K562 (cell line): ENCODE results near the gene DCTN2. TPM values are rescaled to one million over a fixed set of nuclear protein-coding genes. Genes with fewer than 3 reads are reported as not detected.

ENCODE experiments used
- BRCA1 ChIP-seq, 2 experiments: fragments of 450-650 bp in 1 of 2; sonication (generic) in 1 of 2; formaldehyde crosslinking in 1 of 2; IDR thresholded peaks; 2 replicates each; pipeline versions ENCODE4 v1.5.0 to v1.6.1; 2017 to 2020; ENCODE audit warnings: mild to moderate bottlenecking in 1 of 2, missing genetic modification reagents in 1 of 2
- ESRRA ChIP-seq: fragments of 450-650 bp; IDR thresholded peaks from 2 replicates; pipeline ENCODE4 v1.6.1; 2014; ENCODE audit warnings: low read depth, mild to moderate bottlenecking, moderate library complexity, borderline replicate concordance
- FOXA3 ChIP-seq, 2 experiments: fragments of 450-650 bp in 1 of 2; sonication (generic) in 1 of 2; formaldehyde crosslinking; IDR thresholded peaks in 1 of 2; conservative IDR thresholded peaks in 1 of 2; 2 replicates each; pipeline versions ENCODE4 v1.4.0 to v1.8.0; 2020 to 2022; ENCODE audit warnings: mild to moderate bottlenecking in 2 of 2, missing genetic modification reagents in 1 of 2
- MAFK ChIP-seq: IDR thresholded peaks from 2 replicates; pipeline ENCODE4 v1.6.1; 2011; ENCODE audit warnings: low read length, improper control_type of control experiment
- PURB ChIP-seq: sonication (generic); formaldehyde crosslinking; IDR thresholded peaks from 2 replicates; pipeline ENCODE4 v1.9.0; 2021; ENCODE audit warnings: low read depth, mild to moderate bottlenecking, missing genetic modification reagents
- RBFOX2 ChIP-seq: fragments of 200-400 bp; formaldehyde crosslinking; IDR thresholded peaks from 2 replicates; pipeline ENCODE4 v1.6.1; 2017; ENCODE audit warnings: low read depth, mild to moderate bottlenecking, low read length, moderate library complexity
- TCF3 ChIP-seq: sonication (generic); formaldehyde crosslinking; IDR thresholded peaks from 2 replicates; pipeline ENCODE4 v1.4.0; 2020; ENCODE audit warnings: mild to moderate bottlenecking, missing genetic modification reagents
- YBX1 ChIP-seq: fragments of 450-650 bp; IDR thresholded peaks from 2 replicates; pipeline ENCODE4 v1.7.1; 2016; ENCODE audit warnings: mild to moderate bottlenecking
- ZNF165 ChIP-seq: fragments of 250-450 bp; sonication (Bioruptor Pico); IDR thresholded peaks from 2 replicates; pipeline ENCODE4 v1.4.0; 2020; ENCODE audit warnings: borderline replicate concordance
- polyA plus RNA-seq, 8 experiments: library from polyadenylated mRNA; depleted of rRNA in 4 of 8; stranded (reverse) in 5 of 8; unstranded in 3 of 8; fragments of >200 nt; fragmentation: Nextera tagmentation in 2 of 8; fragmentation: Illumina TruSeq in 1 of 8; extraction: Ambion mirVana in 2 of 8; extraction: Trizol in 1 of 8; gene quantifications; 2 replicates each; pipeline versions ENCODE4 v1.2.1 to v1.2.3, GENCODE V29; 2011 to 2014; ENCODE audit warnings: inconsistent platforms in 1 of 8, missing spikeins in 1 of 8
- total RNA-seq, 7 experiments: library from RNA; depleted of rRNA in 6 of 7; stranded (reverse); fragments of >200 nt in 6 of 7; fragmentation: Illumina TruSeq in 2 of 7; extraction: Trizol in 2 of 7; gene quantifications; 2 replicates each; pipeline versions ENCODE4 v1.2.1 to v1.2.3, GENCODE V29; 2011 to 2021; ENCODE audit warnings: low replicate concordance in 1 of 7
- TF ChIP-seq, protein P1 (sequence below): fragments of 450-650 bp; formaldehyde crosslinking; IDR thresholded peaks from 2 replicates; pipeline ENCODE4 v1.4.0; 2020; ENCODE audit warnings: mild to moderate bottlenecking, moderate library complexity
- TF ChIP-seq, protein P2 (sequence below), 2 experiments: fragments of 200-800 bp in 1 of 2; sonication (Bioruptor generic) in 1 of 2; sonication (generic) in 1 of 2; formaldehyde crosslinking in 1 of 2; IDR thresholded peaks in 1 of 2; conservative IDR thresholded peaks in 1 of 2; 2 replicates each; pipeline versions ENCODE4 v1.5.0 to v1.6.1; 2016 to 2020; ENCODE audit warnings: missing compliant biosample characterization in 1 of 2, missing genetic modification characterization in 1 of 2, missing genetic modification reagents in 1 of 2
- TF ChIP-seq, protein P3 (sequence below), 2 experiments: IDR thresholded peaks; 2 replicates each; pipeline ENCODE4 v1.6.1; 2012; ENCODE audit warnings: improper control_type of control experiment in 2 of 2, low read depth in 2 of 2, low read length in 2 of 2, borderline replicate concordance in 1 of 2
- TF ChIP-seq, protein P4 (sequence below): fragments of 250-450 bp; sonication (Bioruptor Pico); IDR thresholded peaks from 2 replicates; pipeline ENCODE4 v1.5.0; 2021
- TF ChIP-seq, protein P5 (sequence below): sonication (generic); formaldehyde crosslinking; IDR thresholded peaks from 2 replicates; pipeline ENCODE4 v1.8.0; 2022; ENCODE audit warnings: missing genetic modification reagents, mild to moderate bottlenecking, moderate library complexity, borderline replicate concordance
- TF ChIP-seq, protein P6 (sequence below): sonication (generic); formaldehyde crosslinking; IDR thresholded peaks from 2 replicates; pipeline ENCODE4 v1.5.0; 2020; ENCODE audit warnings: missing genetic modification reagents

Gene DCTN2
- total and polyA plus RNA-seq, 9 of the 15 experiments (the other 6 are each of a cell fraction or from before 2014, with no cell fraction given), result 43.6 to 270 (median 125) TPM

DNA sequence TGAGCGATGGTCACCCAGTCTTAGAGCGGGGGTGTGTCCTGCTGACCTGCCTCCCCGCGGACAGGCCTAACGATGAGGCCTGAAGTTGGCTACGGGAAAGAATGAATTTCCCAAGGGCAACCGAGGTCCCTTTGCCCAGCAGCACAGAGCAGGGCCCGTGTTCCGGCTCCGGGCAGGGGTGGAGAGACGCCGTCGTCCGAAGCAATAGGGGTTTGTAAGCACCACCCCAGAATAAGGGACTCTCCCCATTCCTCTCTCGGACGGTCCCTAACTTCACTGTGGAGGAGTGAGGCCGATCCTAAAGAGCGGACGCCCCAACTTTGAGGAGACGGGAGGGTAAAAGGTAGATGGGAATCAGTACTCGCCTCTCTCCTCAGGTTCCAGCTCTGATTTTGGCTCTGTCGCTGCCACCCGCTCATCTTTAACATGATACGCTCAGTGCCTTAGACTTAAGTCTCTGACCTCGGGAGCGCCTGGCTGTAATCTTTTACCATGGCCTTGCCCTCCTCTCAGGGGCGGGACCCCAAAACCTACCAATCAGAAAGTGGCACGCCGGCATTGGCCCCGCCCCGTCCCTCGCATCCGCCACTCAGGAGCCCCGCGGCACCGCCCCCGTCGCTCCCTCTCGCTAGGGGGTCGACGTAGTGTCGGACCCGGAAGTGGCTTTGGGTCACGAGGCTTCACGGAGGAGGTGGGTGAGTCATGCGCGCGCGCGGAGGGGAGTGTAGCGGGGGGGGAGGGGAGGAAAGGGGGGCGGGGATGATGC is 26.8 kb downstream of the DCTN2 start, which contains the start of gene DDIT3 (continued):
- TF ChIP-seq, protein P1, sequence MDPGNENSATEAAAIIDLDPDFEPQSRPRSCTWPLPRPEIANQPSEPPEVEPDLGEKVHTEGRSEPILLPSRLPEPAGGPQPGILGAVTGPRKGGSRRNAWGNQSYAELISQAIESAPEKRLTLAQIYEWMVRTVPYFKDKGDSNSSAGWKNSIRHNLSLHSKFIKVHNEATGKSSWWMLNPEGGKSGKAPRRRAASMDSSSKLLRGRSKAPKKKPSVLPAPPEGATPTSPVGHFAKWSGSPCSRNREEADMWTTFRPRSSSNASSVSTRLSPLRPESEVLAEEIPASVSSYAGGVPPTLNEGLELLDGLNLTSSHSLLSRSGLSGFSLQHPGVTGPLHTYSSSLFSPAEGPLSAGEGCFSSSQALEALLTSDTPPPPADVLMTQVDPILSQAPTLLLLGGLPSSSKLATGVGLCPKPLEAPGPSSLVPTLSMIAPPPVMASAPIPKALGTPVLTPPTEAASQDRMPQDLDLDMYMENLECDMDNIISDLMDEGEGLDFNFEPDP (CRISPR knock-in tag), result 0 out of 2 replicates have a peak, but pooled peaks have one; percentile 5
- TF ChIP-seq PURB (CRISPR knock-in tag) (no peak), FOXA3 (CRISPR knock-in tag; conservative IDR thresholded peaks at IDR 0.05 in 1 of 2, IDR thresholded peaks at IDR 0.05 in 1 of 2) (peak in 1 of 2 experiments; percentile 67; a peak in 1 of 4 replicates), MAFK (peak; percentile 1; the same call in 1 of the 2 replicates), RBFOX2 (peak; percentile 95), BRCA1 (IDR thresholded peaks at IDR 0.05) (no peak), BRCA1 (CRISPR knock-in tag; IDR thresholded peaks at IDR 0.05) (0 out of 2 replicates have a peak, but pooled peaks have one; percentile 62), ESRRA (peak; percentile 76), ZNF165 (CRISPR knock-in tag) (no peak), YBX1 (no peak), TCF3 (CRISPR knock-in tag) (no peak)
- TF ChIP-seq, protein P2, sequence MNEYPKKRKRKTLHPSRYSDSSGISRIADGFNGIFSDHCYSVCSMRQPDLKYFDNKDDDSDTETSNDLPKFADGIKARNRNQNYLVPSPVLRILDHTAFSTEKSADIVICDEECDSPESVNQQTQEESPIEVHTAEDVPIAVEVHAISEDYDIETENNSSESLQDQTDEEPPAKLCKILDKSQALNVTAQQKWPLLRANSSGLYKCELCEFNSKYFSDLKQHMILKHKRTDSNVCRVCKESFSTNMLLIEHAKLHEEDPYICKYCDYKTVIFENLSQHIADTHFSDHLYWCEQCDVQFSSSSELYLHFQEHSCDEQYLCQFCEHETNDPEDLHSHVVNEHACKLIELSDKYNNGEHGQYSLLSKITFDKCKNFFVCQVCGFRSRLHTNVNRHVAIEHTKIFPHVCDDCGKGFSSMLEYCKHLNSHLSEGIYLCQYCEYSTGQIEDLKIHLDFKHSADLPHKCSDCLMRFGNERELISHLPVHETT (CRISPR knock-in tag; conservative IDR thresholded peaks at IDR 0.05 in 1 of 2, IDR thresholded peaks at IDR 0.05 in 1 of 2), result peak in 1 of 2 experiments; percentile 96; a peak in 2 of 4 replicates
- TF ChIP-seq, protein P3, sequence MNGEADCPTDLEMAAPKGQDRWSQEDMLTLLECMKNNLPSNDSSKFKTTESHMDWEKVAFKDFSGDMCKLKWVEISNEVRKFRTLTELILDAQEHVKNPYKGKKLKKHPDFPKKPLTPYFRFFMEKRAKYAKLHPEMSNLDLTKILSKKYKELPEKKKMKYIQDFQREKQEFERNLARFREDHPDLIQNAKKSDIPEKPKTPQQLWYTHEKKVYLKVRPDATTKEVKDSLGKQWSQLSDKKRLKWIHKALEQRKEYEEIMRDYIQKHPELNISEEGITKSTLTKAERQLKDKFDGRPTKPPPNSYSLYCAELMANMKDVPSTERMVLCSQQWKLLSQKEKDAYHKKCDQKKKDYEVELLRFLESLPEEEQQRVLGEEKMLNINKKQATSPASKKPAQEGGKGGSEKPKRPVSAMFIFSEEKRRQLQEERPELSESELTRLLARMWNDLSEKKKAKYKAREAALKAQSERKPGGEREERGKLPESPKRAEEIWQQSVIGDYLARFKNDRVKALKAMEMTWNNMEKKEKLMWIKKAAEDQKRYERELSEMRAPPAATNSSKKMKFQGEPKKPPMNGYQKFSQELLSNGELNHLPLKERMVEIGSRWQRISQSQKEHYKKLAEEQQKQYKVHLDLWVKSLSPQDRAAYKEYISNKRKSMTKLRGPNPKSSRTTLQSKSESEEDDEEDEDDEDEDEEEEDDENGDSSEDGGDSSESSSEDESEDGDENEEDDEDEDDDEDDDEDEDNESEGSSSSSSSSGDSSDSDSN (IDR thresholded peaks at IDR 0.05; ENCODE audit: borderline replicate concordance in 1 of 2, low read depth in 2 of 2, low read length in 2 of 2), result 0 out of 4 replicates have a peak, but pooled peaks of 1 of the 2 experiments have one; percentile 42
- TF ChIP-seq, protein P4, sequence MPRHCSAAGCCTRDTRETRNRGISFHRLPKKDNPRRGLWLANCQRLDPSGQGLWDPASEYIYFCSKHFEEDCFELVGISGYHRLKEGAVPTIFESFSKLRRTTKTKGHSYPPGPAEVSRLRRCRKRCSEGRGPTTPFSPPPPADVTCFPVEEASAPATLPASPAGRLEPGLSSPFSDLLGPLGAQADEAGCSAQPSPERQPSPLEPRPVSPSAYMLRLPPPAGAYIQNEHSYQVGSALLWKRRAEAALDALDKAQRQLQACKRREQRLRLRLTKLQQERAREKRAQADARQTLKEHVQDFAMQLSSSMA (CRISPR knock-in tag), result peak; percentile 76; the same call in 1 of the 2 replicates
- TF ChIP-seq, protein P5, sequence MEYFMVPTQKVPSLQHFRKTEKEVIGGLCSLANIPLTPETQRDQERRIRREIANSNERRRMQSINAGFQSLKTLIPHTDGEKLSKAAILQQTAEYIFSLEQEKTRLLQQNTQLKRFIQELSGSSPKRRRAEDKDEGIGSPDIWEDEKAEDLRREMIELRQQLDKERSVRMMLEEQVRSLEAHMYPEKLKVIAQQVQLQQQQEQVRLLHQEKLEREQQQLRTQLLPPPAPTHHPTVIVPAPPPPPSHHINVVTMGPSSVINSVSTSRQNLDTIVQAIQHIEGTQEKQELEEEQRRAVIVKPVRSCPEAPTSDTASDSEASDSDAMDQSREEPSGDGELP (CRISPR knock-in tag), result peak; percentile 70; the same call in 1 of the 2 replicates
- TF ChIP-seq, protein P6, sequence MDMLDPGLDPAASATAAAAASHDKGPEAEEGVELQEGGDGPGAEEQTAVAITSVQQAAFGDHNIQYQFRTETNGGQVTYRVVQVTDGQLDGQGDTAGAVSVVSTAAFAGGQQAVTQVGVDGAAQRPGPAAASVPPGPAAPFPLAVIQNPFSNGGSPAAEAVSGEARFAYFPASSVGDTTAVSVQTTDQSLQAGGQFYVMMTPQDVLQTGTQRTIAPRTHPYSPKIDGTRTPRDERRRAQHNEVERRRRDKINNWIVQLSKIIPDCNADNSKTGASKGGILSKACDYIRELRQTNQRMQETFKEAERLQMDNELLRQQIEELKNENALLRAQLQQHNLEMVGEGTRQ (CRISPR knock-in tag), result peak; percentile 85
